Endothelial cell of umbilical vein (primary cell): ENCODE measurements around the gene TRMT1. TPM values are rescaled to one million over a fixed set of nuclear protein-coding genes. Genes with fewer than 3 reads are reported as not detected.

Source experiments
- BruUV-seq: library from RNA; stranded (reverse); fragments of 400-500 nt; replicated peaks from 2 replicates; lab custom pipeline; 2021; lab: Mats Ljungman, UMichigan
- CTCF ChIA-PET: fragments of 300-600, 350-600 bp; sonication (Branson Sonifier 250); formaldehyde crosslinking; loops from one replicate; lab custom pipeline; 2021; ENCODE audit warnings: antibody characterized with exemption, inconsistent platforms; lab: Charles Lee
- POLR2A ChIA-PET: fragments of 300-600, 350-600 bp; sonication (Branson Sonifier 250); formaldehyde crosslinking; loops from one replicate; lab custom pipeline; 2021; ENCODE audit warnings: antibody characterized with exemption, inconsistent platforms; lab: Charles Lee
- DNase-seq: peaks from one replicate; pipeline ENCODE4 v3.0.0-alpha.2; 2011; ENCODE audit warnings: low read depth, low spot score
- FAIRE-seq: peaks from 2 replicates; lab custom pipeline; 2011; peaks lifted over from hg19 to GRCh38; lab: Jason Lieb, UNC
- H2AFZ ChIP-seq: 2 replicates; pipeline ENCODE4 v1.6.0; 2012; ENCODE audit warnings: low read depth, low read length, control low read depth, inconsistent platforms
- H3K27ac ChIP-seq: 2 replicates; pipeline ENCODE4 v1.5.1; 2011; ENCODE audit warnings: low read depth, mild to moderate bottlenecking, control low read depth, low read length, moderate library complexity; ENCODE audit not compliant: insufficient read depth
- H3K27me3 ChIP-seq, 2 experiments: 2 replicates each; pipeline versions ENCODE4 v1.6.0 to v1.6.1; 2011; ENCODE audit warnings: low read length in 2 of 2, mixed read lengths in 1 of 2; ENCODE audit not compliant: control insufficient read depth in 2 of 2, insufficient read depth in 2 of 2
- H3K36me3 ChIP-seq, 2 experiments: 2 replicates in 1 of 2; 3 replicates in 1 of 2; pipeline ENCODE4 v1.5.1; 2011; ENCODE audit warnings: low read length in 2 of 2, mild to moderate bottlenecking in 1 of 2, moderate library complexity in 1 of 2; ENCODE audit not compliant: control insufficient read depth in 2 of 2, insufficient read depth in 2 of 2; ENCODE audit errors: extremely low read depth in 1 of 2
- H3K4me1 ChIP-seq: 3 replicates; pipeline ENCODE4 v1.5.1; 2011; ENCODE audit warnings: mild to moderate bottlenecking, low read length; ENCODE audit not compliant: control insufficient read depth, insufficient read depth; ENCODE audit errors: extremely low read depth
- H3K4me2 ChIP-seq: 2 replicates; pipeline ENCODE4 v1.6.1; 2011; ENCODE audit warnings: low read length, control low read depth, mixed read lengths; ENCODE audit not compliant: insufficient read depth
- H3K4me3 ChIP-seq, 3 experiments: fragments of 200-600 bp in 1 of 3; sonication (generic), shearing (Covaris generic) in 1 of 3; replicated peaks in 1 of 3; 2 replicates each; pipeline ENCODE4 v1.5.1; 2011 to 2016; ENCODE audit warnings: control low read depth in 3 of 3, low read length in 3 of 3, mild to moderate bottlenecking in 2 of 3, inconsistent platforms in 1 of 3, low read depth in 1 of 3, moderate library complexity in 1 of 3; ENCODE audit not compliant: insufficient read depth in 1 of 3
- H3K79me2 ChIP-seq: 2 replicates; pipeline ENCODE4 v1.6.0; 2012; ENCODE audit warnings: low read length, inconsistent platforms; ENCODE audit not compliant: control insufficient read depth, insufficient read depth
- H3K9ac ChIP-seq: replicated peaks from 2 replicates; pipeline ENCODE3; 2011; ENCODE audit warnings: low read length, control low read depth; ENCODE audit not compliant: insufficient read depth; ENCODE audit errors: extremely low read depth
- H3K9me1 ChIP-seq: replicated peaks from 3 replicates; pipeline ENCODE4 v1.6.0; 2011; ENCODE audit warnings: mild to moderate bottlenecking, low read length; ENCODE audit not compliant: control insufficient read depth, insufficient read depth; ENCODE audit errors: extremely low read depth
- H3K9me3 ChIP-seq: replicated peaks from 2 replicates; pipeline ENCODE4 v1.5.1; 2012; ENCODE audit warnings: low read length, inconsistent platforms; ENCODE audit not compliant: control insufficient read depth, insufficient read depth
- H4K20me1 ChIP-seq: replicated peaks from 2 replicates; pipeline ENCODE3; 2011; ENCODE audit warnings: mild to moderate bottlenecking, low read length; ENCODE audit not compliant: control insufficient read depth, insufficient read depth; ENCODE audit errors: extremely low read depth
- EZH2 ChIP-seq: IDR thresholded peaks from 2 replicates; pipeline ENCODE4 v1.6.1; 2012; ENCODE audit warnings: borderline replicate concordance, low read depth, mild to moderate bottlenecking, moderate library complexity, low read length, inconsistent platforms; ENCODE audit not compliant: severe bottlenecking
- FOS ChIP-seq: IDR thresholded peaks from 2 replicates; pipeline ENCODE4 v1.6.1; 2011; ENCODE audit warnings: mild to moderate bottlenecking, low read length, moderate library complexity, borderline replicate concordance; ENCODE audit not compliant: insufficient read depth
- GATA2 ChIP-seq: IDR thresholded peaks from 2 replicates; pipeline ENCODE4 v1.7.0; 2011; ENCODE audit warnings: low read depth, mild to moderate bottlenecking, moderate library complexity, mixed read lengths, low read length; ENCODE audit not compliant: insufficient read length, insufficient read depth
- JUN ChIP-seq: IDR thresholded peaks from 2 replicates; pipeline ENCODE4 v1.6.1; 2011; ENCODE audit warnings: borderline replicate concordance, low read depth; ENCODE audit not compliant: insufficient read length, insufficient read depth
- MYC ChIP-seq: IDR thresholded peaks from one replicate; pipeline ENCODE4 v1.6.1; 2011; ENCODE audit warnings: mild to moderate bottlenecking, low read depth, low read length
- POLR2A ChIP-seq: IDR thresholded peaks from 2 replicates; pipeline ENCODE4 v1.6.1; 2012; ENCODE audit warnings: low read depth, mild to moderate bottlenecking, control low read depth, low read length
- POLR2AphosphoS5 ChIP-seq: IDR thresholded peaks from 2 replicates; pipeline ENCODE4 v1.6.1; 2012; ENCODE audit warnings: low read depth, mild to moderate bottlenecking, control low read depth, low read length, moderate library complexity; ENCODE audit not compliant: insufficient read depth
- dilution Hi-C: fragments of 300-500 bp; cut with MboI; formaldehyde crosslinking; loops from one replicate; pipeline ENCODE4 v1.15.0; 2019; ENCODE audit warnings: low sequenced_read_pairs; ENCODE audit not compliant: extremely low pct_ligation_motif_present
- intact Hi-C: fragments of 100-400 bp; cut with micrococcal nuclease; formaldehyde crosslinking; loops from one replicate; pipeline ENCODE4 v1.10.0; 2022
- polyA plus RNA-seq, 4 experiments: library from polyadenylated mRNA; depleted of rRNA in 3 of 4; stranded (reverse) in 3 of 4; unstranded in 1 of 4; fragments of >200 nt; gene quantifications; 2 replicates each; pipeline versions ENCODE4 v1.2.1 to v1.2.3, GENCODE V29; 2011 to 2012; ENCODE audit warnings: missing spikeins in 1 of 4
- total RNA-seq: library from RNA; stranded (reverse); gene quantifications from 2 replicates; pipeline ENCODE4 v1.2.3, GENCODE V29; 2021
- TF ChIP-seq, protein P1 (sequence below), 2 donors: IDR thresholded peaks; 1 replicate in 1 of 2; 2 replicates in 1 of 2; pipeline ENCODE4 v1.5.1; 2011; ENCODE audit warnings: low read length in 2 of 2, mild to moderate bottlenecking in 2 of 2, moderate library complexity in 2 of 2, control low read depth in 1 of 2, inconsistent platforms in 1 of 2, low read depth in 1 of 2; ENCODE audit not compliant: insufficient read depth in 1 of 2; ENCODE audit errors: extremely low read depth in 1 of 2
- TF ChIP-seq, protein P2 (sequence below): IDR thresholded peaks from 2 replicates; pipeline ENCODE4 v1.6.1; 2011; ENCODE audit not compliant: insufficient read depth, insufficient read length

TRMT1 gene
- total and polyA plus RNA-seq, 2 donors (not counting 3 experiments of a cell fraction or from before 2014, with no cell fraction given): 46.3 to 53.0 TPM

DNA sequence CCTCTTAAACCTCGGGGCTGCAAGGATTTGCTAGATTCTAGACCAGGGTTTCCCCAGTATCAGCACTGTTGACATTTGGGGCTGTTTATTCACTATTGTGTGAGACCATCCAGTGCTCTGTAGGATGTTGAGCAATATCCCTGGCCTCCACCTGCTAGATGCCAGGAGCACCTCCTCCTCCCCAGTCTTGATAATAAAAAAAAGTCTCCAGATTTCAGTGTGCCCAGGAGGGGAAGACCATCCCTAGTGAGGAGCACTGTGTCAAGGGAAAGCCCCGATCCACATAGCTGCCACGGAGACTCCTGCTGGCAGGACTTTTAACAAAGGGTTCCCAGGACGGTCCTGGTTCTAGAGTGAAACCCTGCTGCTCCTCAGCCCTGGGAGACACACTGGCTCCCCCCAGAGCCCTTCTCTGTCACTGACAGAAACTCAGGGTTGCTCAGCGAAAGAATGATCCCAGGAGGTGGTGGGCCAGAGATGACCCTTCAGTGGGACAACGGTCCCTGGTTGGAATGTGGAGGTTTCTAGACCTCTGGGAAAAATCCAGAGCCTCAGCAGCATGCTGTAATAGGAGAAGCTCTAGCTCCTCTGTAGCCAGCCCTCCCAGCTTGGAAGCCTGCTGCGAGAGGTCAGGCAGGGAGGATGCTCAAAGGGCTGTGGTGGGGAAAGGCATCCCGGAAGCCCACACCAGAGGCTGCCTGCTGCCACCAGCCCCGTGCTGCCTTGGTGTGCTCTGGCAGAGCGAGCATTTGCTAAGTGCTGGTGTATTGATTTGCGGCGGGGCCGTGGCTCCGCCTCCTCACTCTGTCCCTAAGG, 34.1 kb downstream of the TRMT1 start:
- POLR2A ChIA-PET: no interaction called here
- H2AFZ ChIP-seq: no peak overlapping the region
- no TSS peak for BruUV-seq
- H3K36me3 ChIP-seq: peaks cover 0 to 2% of the 10 kb centered on the region in 2 experiments
- H3K4me2 ChIP-seq: no peak overlapping the region
- no peak overlapping the region for H3K9ac ChIP-seq
- peak; percentile 57 for DNase-seq
- intact Hi-C loops (loop anchor here (1.0 kb wide), 1 partner anchor 104 kb away; no protein-coding TSS in a partner anchor), dilution Hi-C loops (no loop called here)
- no peak overlapping the region for H3K27ac ChIP-seq
- H3K9me1 ChIP-seq: no peaks in the 10 kb centered on the region
- no peaks in the 10 kb centered on the region for H3K27me3 ChIP-seq
- H3K4me3 ChIP-seq: no peak overlapping the region
- peaks cover 4% of the 10 kb centered on the region for H3K4me1 ChIP-seq
- FAIRE-seq: no peak
- no peaks in the 10 kb centered on the region for H3K9me3 ChIP-seq
- TF ChIP-seq, protein P1, sequence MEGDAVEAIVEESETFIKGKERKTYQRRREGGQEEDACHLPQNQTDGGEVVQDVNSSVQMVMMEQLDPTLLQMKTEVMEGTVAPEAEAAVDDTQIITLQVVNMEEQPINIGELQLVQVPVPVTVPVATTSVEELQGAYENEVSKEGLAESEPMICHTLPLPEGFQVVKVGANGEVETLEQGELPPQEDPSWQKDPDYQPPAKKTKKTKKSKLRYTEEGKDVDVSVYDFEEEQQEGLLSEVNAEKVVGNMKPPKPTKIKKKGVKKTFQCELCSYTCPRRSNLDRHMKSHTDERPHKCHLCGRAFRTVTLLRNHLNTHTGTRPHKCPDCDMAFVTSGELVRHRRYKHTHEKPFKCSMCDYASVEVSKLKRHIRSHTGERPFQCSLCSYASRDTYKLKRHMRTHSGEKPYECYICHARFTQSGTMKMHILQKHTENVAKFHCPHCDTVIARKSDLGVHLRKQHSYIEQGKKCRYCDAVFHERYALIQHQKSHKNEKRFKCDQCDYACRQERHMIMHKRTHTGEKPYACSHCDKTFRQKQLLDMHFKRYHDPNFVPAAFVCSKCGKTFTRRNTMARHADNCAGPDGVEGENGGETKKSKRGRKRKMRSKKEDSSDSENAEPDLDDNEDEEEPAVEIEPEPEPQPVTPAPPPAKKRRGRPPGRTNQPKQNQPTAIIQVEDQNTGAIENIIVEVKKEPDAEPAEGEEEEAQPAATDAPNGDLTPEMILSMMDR (IDR thresholded peaks at IDR 0.05; ENCODE audit: extremely low read depth in 1 of 2, insufficient read depth in 1 of 2, low read depth in 1 of 2, low read length in 2 of 2): peak; percentile 39 to 60
- no peak for TF ChIP-seq EZH2
- CTCF ChIA-PET: interaction anchor here (0.7 to 7.2 kb wide), 8 partner anchors 12 to 105 kb away, joined by 3 to 76 read pairs (median 8); no protein-coding TSS in a partner anchor
- H3K79me2 ChIP-seq: no peaks in the 10 kb centered on the region
- H4K20me1 ChIP-seq: no peaks in the 10 kb centered on the region

DNA sequence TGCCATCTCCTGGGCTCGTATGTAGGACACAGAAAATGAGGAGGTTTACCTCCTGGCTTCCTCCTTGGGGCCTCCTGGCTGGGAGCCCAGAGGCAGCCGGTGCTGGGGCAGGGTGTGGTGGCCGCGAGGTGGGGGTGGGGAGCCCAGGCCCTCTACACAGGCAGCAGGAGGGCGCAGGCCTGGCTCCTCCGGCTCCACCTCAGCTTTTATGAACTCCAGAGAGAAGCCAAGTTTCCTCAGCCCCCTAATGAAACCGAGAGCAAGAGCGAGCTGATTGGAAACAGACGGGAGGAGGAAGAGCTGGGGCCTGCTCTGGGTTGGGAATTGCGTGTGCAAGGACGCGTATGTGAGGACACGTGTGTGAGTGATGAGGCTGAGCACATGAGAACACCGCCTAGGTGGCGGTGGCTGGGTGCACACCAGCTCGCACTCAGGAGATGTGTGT, 37.0 kb downstream of the TRMT1 start:
- no peaks in the 10 kb centered on the region for H4K20me1 ChIP-seq
- no peaks in the 10 kb centered on the region for H3K79me2 ChIP-seq
- FAIRE-seq (no peak), DNase-seq (peak; percentile 28)
- no peak overlapping the region for H3K9ac ChIP-seq
- intact Hi-C loops (no loop called here), dilution Hi-C loops (no loop called here)
- H3K4me1 ChIP-seq: peaks cover 4% of the 10 kb centered on the region
- H3K9me1 ChIP-seq: no peaks in the 10 kb centered on the region
- no peaks in the 10 kb centered on the region for H3K9me3 ChIP-seq
- TF ChIP-seq, protein P1 (IDR thresholded peaks at IDR 0.05; ENCODE audit: extremely low read depth in 1 of 2, insufficient read depth in 1 of 2, low read depth in 1 of 2, low read length in 2 of 2): no peak
- no peak for TF ChIP-seq POLR2A
- no peak for TF ChIP-seq GATA2
- no peak for TF ChIP-seq FOS
- TF ChIP-seq POLR2AphosphoS5: no peak
- TF ChIP-seq JUN: no peak
- no peak for TF ChIP-seq MYC
- TF ChIP-seq, protein P2, sequence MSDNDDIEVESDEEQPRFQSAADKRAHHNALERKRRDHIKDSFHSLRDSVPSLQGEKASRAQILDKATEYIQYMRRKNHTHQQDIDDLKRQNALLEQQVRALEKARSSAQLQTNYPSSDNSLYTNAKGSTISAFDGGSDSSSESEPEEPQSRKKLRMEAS: no peak
- no peak for TF ChIP-seq EZH2
- BruUV-seq: no TSS peak
- ChIA-PET POLR2A (no interaction called here), CTCF (interaction anchor here (1.4 to 4.7 kb wide), 7 partner anchors 14 to 114 kb away, joined by 3 to 32 read pairs (median 14); no protein-coding TSS in a partner anchor)
- no peak overlapping the region for H3K4me2 ChIP-seq
- H3K4me3 ChIP-seq: no peak overlapping the region
- H3K27me3 ChIP-seq: no peaks in the 10 kb centered on the region
- peaks cover 0 to 4% of the 10 kb centered on the region in 2 experiments for H3K36me3 ChIP-seq
- H3K27ac ChIP-seq: no peak overlapping the region
- no peak overlapping the region for H2AFZ ChIP-seq
